Measurements from ENCODE around the gene NBL1.

NBL1 gene

DNA sequence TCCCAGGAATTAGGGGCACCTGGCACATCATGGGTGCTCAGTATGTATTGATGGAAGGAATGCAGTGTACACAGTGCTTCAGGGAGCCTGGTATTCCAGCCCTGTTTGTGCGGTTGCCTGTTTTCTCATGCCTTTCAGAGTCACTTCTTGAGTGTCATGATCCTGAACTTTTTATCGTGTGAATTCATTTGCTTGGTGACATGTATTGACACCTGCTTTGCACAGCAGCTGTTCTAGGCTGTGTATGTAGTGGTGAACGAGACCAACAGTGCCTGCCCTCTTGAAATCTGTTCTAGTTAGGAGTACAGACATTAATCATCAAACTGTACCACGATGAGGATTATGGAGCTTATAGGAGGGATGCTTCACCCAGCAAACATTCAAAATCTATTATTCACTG, 26.7 kb downstream of the NBL1 start:
- DNase-seq (ENCODE audit: low spot score): no peak

DNA sequence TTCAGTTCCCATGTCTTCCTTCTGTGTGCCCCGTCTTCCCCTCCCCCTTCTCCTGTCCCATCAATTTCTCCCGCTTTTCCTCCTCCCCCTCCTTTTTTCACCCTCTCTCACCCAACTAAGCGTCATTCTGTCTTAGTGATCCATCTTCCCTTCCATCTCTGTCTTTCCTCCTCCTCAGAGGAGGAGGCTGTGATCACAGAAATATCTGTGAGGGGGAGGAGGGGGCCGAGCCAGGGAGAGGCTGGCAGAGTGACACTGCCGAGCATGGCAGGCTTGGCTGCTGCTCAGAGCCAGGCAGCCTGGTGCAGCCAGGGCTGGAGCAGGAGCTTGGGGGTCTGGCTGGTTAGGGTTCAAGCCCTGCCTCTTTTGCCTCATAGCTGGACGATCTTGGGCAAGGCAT, 28.1 kb downstream of the NBL1 start:
- DNase-seq (ENCODE audit: low spot score): no peak

DNA sequence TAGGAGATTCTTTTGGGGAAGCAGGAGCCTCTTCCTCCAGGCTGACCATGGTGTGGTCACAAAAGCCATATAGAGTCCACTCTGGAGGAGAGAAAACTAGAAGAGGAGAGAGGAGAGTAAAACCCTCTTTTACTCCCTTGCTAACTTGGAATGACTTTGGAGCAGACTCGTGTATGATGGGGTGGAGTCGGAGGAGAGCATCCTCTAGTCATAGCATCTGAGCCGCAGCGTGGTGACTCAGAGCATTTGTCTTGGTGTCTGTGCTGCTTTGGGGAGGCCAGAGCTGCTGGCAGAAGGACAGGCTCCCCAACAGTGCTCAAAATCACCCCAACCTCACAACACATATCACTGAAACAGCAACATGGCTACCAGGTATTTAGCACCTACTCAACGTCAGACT, 31.7 kb downstream of the NBL1 start:
- no peak for DNase-seq (ENCODE audit: low spot score)

DNA sequence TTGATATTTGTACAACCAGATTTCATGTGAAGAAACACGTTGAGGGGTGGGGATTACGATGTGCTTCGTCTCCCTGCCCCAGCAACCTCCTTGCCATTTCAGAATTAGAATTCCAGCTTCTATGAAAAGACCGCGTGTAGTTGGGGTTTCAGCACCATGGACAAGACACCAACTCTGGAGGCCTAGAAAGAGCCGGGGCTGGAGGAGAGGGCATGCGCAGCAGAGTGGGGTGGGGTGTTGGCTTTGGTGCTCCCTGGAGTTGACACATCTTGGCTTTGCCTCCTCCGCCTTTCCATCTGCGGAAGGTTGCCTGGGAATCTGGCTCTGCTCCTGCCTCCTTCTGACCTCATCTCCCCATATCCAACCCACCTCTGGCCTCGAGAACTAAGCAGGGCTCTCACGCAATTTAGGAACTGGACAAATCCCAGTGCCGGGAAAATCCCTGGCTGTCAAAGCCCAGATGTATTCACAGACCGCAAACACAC, 32.4 kb downstream of the NBL1 start:
- peak; percentile 82 for DNase-seq (ENCODE audit: low spot score)

DNA sequence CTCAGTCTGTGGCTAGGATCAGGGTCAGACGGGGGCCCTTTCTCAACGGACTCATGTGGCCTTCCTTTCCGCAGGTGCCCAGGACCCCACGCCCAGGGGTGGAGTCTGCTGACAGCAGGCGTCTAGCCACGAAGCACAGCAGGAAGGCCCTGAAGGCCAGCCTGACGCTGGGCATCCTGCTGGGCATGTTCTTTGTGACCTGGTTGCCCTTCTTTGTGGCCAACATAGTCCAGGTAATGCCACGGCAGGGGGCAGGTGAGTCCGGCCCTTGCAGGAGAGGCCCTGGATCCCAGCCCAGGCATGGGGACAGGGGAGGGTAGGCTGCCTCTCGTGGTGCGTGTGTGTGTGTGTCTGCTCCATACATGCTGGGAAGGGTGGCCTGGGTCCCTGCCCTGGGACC, 34.4 kb downstream of the NBL1 start:
- no peak for DNase-seq (ENCODE audit: low spot score)

DNA sequence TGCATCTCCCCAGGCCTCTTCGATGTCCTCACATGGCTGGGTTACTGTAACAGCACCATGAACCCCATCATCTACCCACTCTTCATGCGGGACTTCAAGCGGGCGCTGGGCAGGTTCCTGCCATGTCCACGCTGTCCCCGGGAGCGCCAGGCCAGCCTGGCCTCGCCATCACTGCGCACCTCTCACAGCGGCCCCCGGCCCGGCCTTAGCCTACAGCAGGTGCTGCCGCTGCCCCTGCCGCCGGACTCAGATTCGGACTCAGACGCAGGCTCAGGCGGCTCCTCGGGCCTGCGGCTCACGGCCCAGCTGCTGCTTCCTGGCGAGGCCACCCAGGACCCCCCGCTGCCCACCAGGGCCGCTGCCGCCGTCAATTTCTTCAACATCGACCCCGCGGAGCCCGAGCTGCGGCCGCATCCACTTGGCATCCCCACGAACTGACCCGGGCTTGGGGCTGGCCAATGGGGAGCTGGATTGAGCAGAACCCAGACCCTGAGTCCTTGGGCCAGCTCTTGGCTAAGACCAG, 34.9 kb downstream of the NBL1 start:
- DNase-seq (ENCODE audit: low spot score): no peak

DNA sequence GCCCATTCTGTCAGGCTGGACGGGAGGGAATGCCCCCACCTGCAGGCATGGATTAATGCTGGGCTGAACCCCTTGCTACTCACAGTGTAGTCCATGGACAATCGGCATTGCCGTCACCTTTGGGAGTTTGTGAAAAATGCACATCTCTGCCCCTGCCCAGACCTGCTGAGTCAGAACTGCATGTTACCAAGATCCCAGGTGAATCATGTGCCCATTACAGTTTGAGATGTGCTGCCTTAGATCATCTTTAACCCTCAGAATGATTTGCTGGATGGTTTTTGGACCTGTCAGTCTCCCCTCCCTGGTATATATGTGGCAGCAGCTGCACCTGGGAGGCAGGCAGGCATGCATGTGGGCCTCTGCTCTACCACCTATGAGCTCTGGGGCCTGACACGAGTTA, 35.6 kb downstream of the NBL1 start:
- no peak for DNase-seq (ENCODE audit: low spot score)

DNA sequence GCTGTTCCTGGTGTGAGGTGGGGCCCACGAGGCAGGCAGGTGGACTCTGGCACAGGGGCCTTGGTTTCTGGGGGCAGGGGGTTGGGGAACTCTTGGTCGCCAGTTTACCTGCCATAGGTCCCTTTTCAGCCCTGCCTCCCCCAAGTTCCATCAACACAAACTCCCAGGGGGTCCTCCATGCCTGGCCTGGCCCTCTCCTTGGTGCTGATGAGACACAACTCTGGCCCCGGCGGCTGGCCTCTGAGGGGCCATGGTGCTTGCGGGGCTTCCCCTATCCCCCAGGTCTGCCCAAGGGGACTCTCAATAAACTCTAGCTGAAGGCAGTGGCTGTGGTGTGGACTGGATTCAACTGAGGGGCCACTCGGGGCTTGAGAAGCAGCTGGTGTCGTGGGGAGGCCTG, 36.5 kb downstream of the NBL1 start:
- DNase-seq (ENCODE audit: low spot score): no peak

DNA sequence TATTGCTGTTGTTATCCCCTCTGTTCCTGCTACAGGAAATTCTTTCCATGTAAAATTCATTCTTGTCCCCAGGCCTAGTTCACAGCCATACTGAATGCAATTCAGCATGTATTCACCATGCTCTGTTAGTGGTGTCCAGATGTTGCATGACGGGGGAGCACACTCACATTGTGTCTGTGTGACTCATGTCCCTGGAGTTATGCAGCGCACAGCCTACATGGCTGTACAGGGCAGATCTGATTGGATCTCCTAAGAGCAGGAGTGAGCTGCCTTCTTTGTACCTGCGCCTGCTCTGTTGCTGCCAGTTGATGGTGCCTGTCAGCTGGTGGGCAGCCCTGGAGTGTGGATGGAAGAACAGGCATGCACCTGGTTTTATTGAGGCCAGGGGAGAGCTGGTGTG, 38.1 kb downstream of the NBL1 start:
- no peak for DNase-seq (ENCODE audit: low spot score)

DNA sequence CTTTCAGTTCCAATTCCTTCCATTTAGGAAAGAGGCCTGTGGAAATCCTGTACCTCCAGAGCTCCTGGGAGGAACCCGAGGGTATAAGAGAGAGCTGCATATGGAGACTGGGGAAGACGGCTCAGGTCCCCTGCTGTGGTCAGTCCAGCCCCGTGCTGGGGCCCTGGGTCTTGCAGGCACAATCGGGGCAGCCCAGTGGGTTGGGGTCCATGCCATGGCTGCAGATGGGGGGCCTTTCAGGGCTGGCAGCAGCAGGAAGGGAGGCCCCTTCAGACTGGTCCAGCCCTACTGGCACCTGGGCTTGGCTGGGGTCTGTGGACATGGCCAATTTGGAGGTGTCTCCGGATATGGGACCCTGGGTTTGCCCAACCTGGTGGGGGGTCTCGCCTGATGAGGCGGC, 38.8 kb downstream of the NBL1 start:
- no peak for DNase-seq (ENCODE audit: low spot score)

DNA sequence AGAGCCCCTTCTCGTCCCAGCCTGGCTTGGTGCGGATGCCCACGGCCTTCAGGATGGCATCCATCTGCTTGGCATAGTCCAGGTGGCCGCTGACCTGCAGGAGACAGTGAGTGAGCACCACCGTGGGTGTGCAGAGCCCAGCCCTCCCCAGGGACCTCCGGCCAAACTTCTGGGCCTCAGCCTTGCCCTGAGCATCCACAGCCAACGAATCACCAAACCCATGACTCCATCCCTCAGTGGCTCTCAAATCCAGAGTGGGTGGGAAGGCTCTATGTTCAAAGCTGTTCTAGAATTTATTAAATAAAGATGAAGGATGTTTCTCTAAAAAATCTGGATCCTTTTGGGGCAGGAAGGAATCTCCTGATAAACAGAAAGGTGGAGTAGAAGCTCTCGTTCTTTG, 39.2 kb downstream of the NBL1 start:
- no peak for DNase-seq (ENCODE audit: low spot score)

DNA sequence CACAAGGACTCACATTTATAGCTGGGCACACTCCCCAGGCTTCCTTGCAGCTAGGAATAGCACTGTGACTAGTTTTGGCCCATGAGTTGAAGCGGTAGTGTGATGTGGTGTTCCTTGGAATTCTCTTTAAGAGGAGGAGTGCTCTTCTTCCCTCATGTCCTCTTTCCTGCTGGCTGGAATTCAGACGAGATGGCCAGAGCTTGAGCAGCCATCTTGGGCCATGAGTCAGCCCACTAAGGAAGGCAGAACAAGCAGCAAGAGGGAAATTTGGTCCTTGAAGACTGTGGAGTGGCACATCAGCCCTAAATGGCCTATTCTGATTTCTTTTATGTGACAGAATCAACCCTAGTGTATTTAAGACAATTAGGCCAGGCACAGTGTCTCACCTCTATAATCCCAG, 40.6 kb downstream of the NBL1 start:
- DNase-seq (ENCODE audit: low spot score): no peak

DNA sequence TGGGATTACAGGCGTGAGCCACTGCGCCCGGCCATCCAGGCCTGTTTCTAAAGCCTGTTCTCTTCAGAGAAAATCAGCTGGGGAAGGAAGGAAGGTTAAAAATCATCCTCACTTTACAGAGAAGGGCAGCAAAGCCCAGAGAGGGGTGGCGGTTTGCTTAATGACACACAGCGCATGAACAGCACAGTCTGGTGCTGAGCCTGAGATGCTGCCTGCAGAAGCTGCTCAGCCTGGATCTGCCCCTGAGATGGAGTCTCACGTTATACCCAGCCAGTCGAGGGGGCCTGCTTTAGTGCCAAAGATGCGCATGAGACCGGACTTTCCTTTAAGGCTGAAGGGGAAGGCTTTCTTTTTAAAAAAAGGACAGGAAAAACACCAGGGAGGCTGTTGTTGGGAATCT, 41.9 kb downstream of the NBL1 start:
- no peak for DNase-seq (ENCODE audit: low spot score)

DNA sequence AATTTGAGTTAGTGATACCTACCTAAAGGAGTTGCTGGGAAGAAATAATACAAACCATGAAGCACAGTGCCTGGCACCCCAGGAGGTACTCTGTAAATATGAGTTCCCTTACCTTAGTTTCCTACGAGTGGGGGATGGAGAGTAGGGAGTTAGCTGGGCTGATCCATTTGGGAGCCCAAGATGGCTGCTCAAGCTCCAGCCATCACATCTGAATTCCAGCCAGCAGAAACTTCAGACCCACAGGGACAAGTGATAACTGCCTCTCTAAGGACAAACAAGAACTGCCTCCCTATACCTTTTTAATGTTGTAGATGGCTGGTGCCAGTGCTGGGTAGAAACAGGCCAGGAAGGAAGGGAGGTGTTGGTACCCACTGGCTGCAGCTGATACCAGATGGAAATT, 43.3 kb downstream of the NBL1 start:
- no peak for DNase-seq (ENCODE audit: low spot score)

DNA sequence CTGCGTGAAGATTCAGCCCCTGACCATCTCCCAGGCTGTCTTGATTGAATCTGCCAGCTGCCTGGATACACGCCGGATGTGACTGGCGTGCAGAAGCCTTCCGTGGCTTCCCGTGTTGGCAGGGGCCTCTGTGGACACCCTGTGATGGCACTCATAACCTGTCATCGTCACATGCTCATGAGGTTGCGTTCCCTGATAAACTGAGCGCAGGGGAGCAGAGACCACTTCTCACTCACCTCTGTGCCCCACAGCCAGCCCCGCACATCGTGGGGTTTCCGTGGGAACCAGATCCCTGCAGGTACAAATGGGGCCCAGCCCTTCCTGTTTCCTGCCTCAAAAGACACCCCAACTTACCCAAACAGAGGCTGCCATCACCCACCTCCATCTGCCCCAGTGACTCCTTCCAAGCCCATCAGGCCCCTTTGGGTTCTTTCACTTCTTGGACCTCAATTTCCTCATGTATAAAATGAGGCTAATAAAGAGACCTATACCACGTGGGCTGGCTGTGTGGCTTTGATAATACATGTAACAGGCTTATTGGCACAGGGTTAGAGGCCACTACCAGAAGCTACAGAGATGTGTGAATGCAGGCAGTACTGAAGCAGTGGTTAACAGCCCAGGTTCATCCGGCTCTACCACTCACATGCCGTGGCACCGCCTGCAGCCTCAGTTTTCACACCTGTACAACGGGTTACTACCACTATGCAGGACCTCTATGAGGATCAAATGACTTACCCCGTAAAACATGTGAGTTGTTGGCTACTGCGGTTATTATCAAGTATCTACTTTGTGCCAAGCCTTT, 44.1 kb downstream of the NBL1 start:
- no peak for DNase-seq (ENCODE audit: low spot score)

DNA sequence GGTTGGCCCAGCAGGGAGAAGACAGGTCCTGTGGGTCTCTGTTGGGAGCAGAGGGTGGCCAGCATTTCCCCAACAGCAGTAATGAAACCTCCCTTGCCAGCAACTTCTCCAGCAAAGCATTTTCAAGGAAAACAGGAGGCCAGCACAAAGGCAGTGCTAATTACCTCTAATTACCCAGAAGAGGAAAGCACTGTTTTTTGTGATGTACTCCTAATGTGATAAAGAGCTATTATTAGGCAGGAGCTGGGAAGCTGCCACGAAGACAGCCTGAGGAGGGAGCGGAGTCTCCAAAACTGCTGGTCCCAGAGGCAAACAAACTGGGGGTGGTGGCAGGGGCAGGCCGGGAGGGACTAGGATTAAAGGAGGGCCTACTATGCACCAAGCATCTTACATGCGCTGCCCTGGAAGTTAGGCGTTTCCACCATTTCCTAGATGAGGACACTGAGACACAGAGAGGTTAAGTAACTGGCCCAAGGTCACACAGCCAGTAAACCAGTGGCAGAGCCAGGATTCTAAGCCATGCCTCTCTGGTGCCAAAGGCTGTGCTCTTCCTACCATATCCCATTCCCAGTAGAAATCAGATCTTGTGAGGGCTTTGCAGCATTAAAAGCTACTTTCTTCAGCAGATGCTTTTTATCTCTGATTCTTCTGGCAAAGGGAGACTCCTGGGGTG, 45.1 kb downstream of the NBL1 start:
- DNase-seq (ENCODE audit: low spot score): no peak

DNA sequence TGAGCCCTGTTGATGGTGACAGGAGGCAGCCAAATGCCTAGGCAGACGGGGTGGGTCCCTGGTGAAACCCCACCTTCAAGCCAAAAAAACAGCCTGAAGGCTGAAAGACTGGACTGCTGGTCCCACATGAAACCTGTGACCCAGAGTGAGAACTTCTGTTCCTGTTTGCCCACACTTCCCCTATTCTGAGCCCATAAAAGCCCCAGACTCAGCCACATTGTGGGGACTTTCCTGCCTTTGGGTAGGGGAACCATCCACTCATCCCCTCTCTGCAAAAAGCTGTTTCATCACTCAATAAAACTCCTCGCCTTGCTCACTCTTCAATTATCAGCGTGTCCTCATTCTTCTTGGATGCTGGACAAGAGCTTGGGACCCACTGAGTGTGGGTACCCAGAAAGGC, 45.7 kb downstream of the NBL1 start:
- no peak for DNase-seq (ENCODE audit: low spot score)

DNA sequence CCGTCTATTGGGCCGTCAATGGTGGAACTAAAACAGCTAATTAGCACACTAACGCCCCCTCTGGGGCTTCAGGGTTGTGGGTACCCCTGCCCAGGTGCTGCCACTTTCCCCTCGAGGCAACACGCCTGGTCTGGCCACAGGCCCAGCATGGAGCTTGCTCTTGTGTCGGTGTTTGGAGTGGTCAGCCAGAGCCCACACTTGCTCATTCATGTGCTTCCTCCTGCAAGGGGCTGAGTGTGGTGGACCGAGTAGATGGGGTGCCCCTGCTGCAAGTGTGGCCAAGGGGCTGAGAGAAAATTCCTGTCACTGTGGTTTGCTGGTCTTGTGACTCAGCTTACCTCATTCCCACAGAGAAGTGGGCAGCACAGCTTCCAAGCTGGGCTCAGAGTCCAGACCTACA, 46.2 kb downstream of the NBL1 start:
- no peak for DNase-seq (ENCODE audit: low spot score)

DNA sequence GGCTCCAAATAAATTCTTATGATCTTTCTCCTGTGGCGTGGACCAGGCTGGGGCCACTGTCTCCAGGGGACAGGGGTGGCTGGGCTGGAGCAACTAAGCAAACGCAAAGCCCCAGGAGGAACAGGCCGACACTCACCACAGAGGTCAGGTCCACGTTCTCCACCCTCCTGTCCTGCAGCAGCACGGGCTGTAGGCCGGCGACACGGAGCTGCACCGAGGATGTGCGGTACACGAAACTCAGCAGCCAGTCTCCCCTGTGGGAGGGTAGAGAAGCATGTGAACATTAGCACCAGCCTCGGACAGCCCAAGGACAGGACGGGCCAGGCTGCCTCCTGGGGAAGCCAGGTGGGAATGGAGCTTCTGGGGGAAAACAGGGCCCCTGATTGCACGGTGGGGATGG, 50.2 kb downstream of the NBL1 start:
- DNase-seq (ENCODE audit: low spot score): no peak

DNA sequence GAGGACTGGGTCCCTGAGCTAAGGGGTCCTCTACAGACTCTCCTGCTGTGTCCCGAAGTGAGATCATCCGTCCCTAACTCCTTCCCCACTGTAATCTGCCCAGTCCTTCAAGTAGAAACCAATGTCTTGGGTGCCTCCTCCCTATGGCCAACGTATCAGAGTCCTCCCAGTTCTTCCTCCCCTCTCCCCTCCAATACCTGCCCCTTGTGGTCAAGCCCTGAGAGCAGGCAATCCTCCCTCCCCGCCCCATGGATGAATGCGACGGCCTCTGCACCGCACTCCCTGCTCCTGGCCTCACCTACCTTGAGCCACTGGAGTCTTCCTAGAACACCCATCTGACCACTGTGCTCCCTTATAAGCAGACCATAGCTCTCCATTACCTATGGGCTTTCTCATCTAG, 51.7 kb downstream of the NBL1 start:
- no peak for DNase-seq (ENCODE audit: low spot score)

DNA sequence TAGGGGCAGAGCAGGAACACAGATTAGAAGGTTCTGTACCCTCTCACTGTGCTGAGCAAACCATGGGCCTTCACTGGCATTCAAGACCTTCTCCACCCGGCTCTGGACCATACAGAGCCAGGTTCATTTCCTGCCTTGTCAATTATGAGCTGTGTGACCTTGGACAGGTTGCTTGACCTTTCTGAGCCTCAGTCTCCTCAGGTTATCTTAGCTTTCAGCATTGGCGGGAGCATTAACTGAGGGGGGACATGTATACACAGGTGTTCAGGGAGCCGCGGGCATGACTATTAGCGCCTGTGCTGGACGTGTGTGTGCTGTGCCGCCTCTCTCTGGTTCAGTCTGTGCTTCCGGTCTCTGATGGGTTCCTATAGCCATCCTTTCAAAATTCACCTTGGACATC, 52.7 kb downstream of the NBL1 start:
- no peak for DNase-seq (ENCODE audit: low spot score)

DNA sequence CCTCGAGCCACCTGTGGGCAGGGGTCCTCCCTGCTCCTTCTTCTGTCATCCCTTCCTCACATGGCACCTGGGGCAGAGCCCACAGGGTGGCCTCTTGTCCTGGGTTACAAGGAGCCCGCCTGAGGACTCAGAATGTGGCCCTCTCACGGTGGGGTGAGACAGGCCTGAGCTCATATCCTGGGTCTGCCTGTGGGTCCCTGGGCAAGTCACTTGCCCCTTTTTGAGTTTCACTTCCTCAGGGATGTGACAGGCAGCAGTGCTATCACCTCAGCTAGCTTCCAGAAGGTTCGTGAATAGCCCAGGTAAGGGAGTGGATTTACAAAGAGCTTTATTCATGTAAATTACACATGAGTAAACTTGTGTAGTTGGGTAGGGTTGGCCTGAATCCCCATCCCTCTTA, 54.1 kb downstream of the NBL1 start:
- DNase-seq (ENCODE audit: low spot score): no peak

DNA sequence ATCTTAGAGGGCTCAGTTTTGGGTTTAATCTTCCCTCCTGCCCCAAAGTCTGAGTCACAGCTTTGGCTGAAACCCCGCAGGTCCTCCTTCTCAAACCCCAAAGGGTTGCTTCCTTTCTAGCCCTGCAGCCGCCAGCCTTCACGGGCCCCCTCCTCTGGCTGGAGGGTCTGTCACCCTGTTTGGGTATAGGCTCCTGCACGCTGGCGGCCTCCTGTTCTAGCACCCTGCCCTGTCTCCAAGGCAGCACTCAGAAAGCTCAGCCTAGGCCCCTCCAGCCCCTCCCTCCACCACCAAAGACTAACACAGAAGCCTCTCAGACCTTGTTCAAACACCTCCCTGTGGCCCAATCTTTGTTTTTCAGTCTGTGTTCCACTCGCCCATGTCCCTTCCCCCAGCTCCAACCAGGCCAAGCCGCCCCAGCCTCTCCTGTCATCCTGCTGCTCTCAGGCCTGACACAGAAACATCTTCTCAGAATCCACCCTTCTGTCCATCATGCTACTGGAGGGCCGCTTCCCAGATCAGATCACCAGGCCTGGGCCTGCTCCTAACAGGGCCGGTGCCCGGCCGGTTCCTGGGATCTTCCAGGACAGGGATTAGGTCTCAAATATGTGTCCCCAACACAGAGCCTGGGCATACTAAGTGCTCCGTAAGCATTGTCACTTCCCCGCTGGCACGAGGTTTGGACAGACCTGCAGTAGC, 56.1 kb downstream of the NBL1 start:
- no peak for DNase-seq (ENCODE audit: low spot score)

All from HuH-7 (cell line).